ENCODE data around the gene EVA1C.

GRCh38 chr21:32406405-32406804 is 6.1 kb upstream of the EVA1C start:
- TF ChIP-seq CTCF (conservative IDR thresholded peaks at IDR 0.05; ENCODE audit: low read depth, low read length) (no peak), EZH2phosphoT487 (IDR thresholded peaks at IDR 0.05; ENCODE audit: borderline replicate concordance, low read length) (no peak), EZH2 (IDR thresholded peaks at IDR 0.05; ENCODE audit: low read length, unreplicated experiment) (no peak)
